Measurements from ENCODE around the gene MYO15B.

Gene MYO15B

GRCh38 chr17:75614556-75615270, 27.1 kb downstream of the MYO15B start:
- Histone ChIP-seq H3K36me3 (ENCODE audit: low read depth) (no peaks in the 10 kb centered on the region), H3K9me3 (ENCODE audit: severe bottlenecking) (no peaks in the 10 kb centered on the region), H3K27ac (ENCODE audit: poor library complexity, severe bottlenecking) (no peak overlapping the region), H3K4me3 (ENCODE audit: severe bottlenecking) (no peak overlapping the region), H3K27me3 (ENCODE audit: insufficient read depth, poor library complexity, severe bottlenecking) (no peaks in the 10 kb centered on the region), H3K4me1 (ENCODE audit: insufficient read depth, poor library complexity, severe bottlenecking) (peaks cover 5% of the 10 kb centered on the region)
- DNase-seq (ENCODE audit: low spot score) (no peak), ATAC-seq (ENCODE audit: low read depth) (no peak)
- no peak for TF ChIP-seq CTCF (IDR thresholded peaks at IDR 0.05; ENCODE audit: poor library complexity, severe bottlenecking)

- Histone ChIP-seq H3K27me3 (ENCODE audit: insufficient read depth, poor library complexity, severe bottlenecking) (no peaks in the 10 kb centered on the region), H3K4me1 (ENCODE audit: insufficient read depth, poor library complexity, severe bottlenecking) (peaks cover 5% of the 10 kb centered on the region), H3K36me3 (ENCODE audit: low read depth) (no peaks in the 10 kb centered on the region), H3K4me3 (ENCODE audit: severe bottlenecking) (no peak overlapping the region), H3K9me3 (ENCODE audit: severe bottlenecking) (no peaks in the 10 kb centered on the region), H3K27ac (ENCODE audit: poor library complexity, severe bottlenecking) (no peak overlapping the region)
- TF ChIP-seq CTCF (IDR thresholded peaks at IDR 0.05; ENCODE audit: poor library complexity, severe bottlenecking) = no peak
- ATAC-seq (ENCODE audit: low read depth) = no peak
- DNase-seq (ENCODE audit: low spot score) = no peak
Measured at GRCh38 chr17:75615301-75615700, 27.7 kb downstream of the MYO15B start.

GRCh38 chr17:75616521-75617122, 29.0 kb downstream of the MYO15B start:
- no peak for DNase-seq (ENCODE audit: low spot score)
- Histone ChIP-seq H3K27me3 (ENCODE audit: insufficient read depth, poor library complexity, severe bottlenecking) (no peaks in the 10 kb centered on the region), H3K4me3 (ENCODE audit: severe bottlenecking) (no peak overlapping the region), H3K9me3 (ENCODE audit: severe bottlenecking) (no peaks in the 10 kb centered on the region), H3K4me1 (ENCODE audit: insufficient read depth, poor library complexity, severe bottlenecking) (no peaks in the 10 kb centered on the region), H3K36me3 (ENCODE audit: low read depth) (no peaks in the 10 kb centered on the region), H3K27ac (ENCODE audit: poor library complexity, severe bottlenecking) (no peak overlapping the region)
- TF ChIP-seq CTCF (IDR thresholded peaks at IDR 0.05; ENCODE audit: poor library complexity, severe bottlenecking) = no peak
- no peak for ATAC-seq (ENCODE audit: low read depth)

- ATAC-seq (ENCODE audit: low read depth) = no peak
- no peak for DNase-seq (ENCODE audit: low spot score)
- Histone ChIP-seq H3K27ac (ENCODE audit: poor library complexity, severe bottlenecking) (no peak overlapping the region), H3K27me3 (ENCODE audit: insufficient read depth, poor library complexity, severe bottlenecking) (no peaks in the 10 kb centered on the region), H3K4me3 (ENCODE audit: severe bottlenecking) (no peak overlapping the region), H3K4me1 (ENCODE audit: insufficient read depth, poor library complexity, severe bottlenecking) (no peaks in the 10 kb centered on the region), H3K9me3 (ENCODE audit: severe bottlenecking) (no peaks in the 10 kb centered on the region), H3K36me3 (ENCODE audit: low read depth) (no peaks in the 10 kb centered on the region)
- TF ChIP-seq CTCF (IDR thresholded peaks at IDR 0.05; ENCODE audit: poor library complexity, severe bottlenecking) = no peak
Measured at GRCh38 chr17:75617218-75617617, 29.6 kb downstream of the MYO15B start.

GRCh38 chr17:75617675-75618074, 30.1 kb downstream of the MYO15B start:
- Histone ChIP-seq H3K27ac (ENCODE audit: poor library complexity, severe bottlenecking) (no peak overlapping the region), H3K9me3 (ENCODE audit: severe bottlenecking) (no peaks in the 10 kb centered on the region), H3K36me3 (ENCODE audit: low read depth) (no peaks in the 10 kb centered on the region), H3K27me3 (ENCODE audit: insufficient read depth, poor library complexity, severe bottlenecking) (no peaks in the 10 kb centered on the region), H3K4me3 (ENCODE audit: severe bottlenecking) (no peak overlapping the region), H3K4me1 (ENCODE audit: insufficient read depth, poor library complexity, severe bottlenecking) (no peaks in the 10 kb centered on the region)
- ATAC-seq (ENCODE audit: low read depth) = no peak
- DNase-seq (ENCODE audit: low spot score) = no peak
- TF ChIP-seq CTCF (IDR thresholded peaks at IDR 0.05; ENCODE audit: poor library complexity, severe bottlenecking) = no peak

Data from RWPE2 (cell line).